Upper lobe of right lung (tissue), 1 donor: ENCODE measurements around the gene ARSB. TPM values are rescaled to one million over a fixed set of nuclear protein-coding genes. Genes with fewer than 3 reads are reported as not detected.
"Not testable (repeated sequence)": the region's sequence is repeated elsewhere in the genome, so short reads cannot be mapped to it uniquely, and the experiment has no call there.

Experiments used
- ATAC-seq: fragments of 200-7000 bp; cut with Tn5 transposase; one replicate; pipeline ENCODE4 v1.9.1; 2020; ENCODE audit warnings: mild to moderate bottlenecking, moderate library complexity
- DNase-seq: peaks from one replicate; pipeline ENCODE4 v3.0.0-alpha.2; 2020
- H3K27ac ChIP-seq: fragments of 200-600 bp; one replicate; pipeline ENCODE4 v1.8.0; 2022
- H3K27me3 ChIP-seq: fragments of 200-600 bp; one replicate; pipeline ENCODE4 v1.8.0; 2022; ENCODE audit warnings: mild to moderate bottlenecking
- H3K36me3 ChIP-seq: fragments of 200-600 bp; one replicate; pipeline ENCODE4 v1.8.0; 2022
- H3K4me1 ChIP-seq: fragments of 200-600 bp; one replicate; pipeline ENCODE4 v1.8.0; 2022
- H3K4me3 ChIP-seq: fragments of 200-600 bp; one replicate; pipeline ENCODE4 v1.8.0; 2022; ENCODE audit warnings: mild to moderate bottlenecking
- H3K9me3 ChIP-seq: fragments of 200-600 bp; one replicate; pipeline ENCODE4 v1.8.0; 2022
- intact Hi-C: fragments of 100-400 bp; cut with DNase I; formaldehyde crosslinking; loops from one replicate; pipeline ENCODE4 v1.11.0; 2022
- total RNA-seq: library from RNA; stranded (reverse); fragmentation: NEBNext Ultra II Directional; extraction: Animal tissue kit (Norgen Biotek cat#: 25700); gene quantifications from one replicate; pipeline ENCODE4 v1.2.1, GENCODE V29; 2021
- TF ChIP-seq, protein P1 (sequence below): fragments of 200-600 bp; IDR thresholded peaks from one replicate; pipeline ENCODE4 v1.8.0; 2022; ENCODE audit warnings: antibody characterized with exemption
- donor health status: DM: no; HTN: yes; CAD: no; lungs with severe emphysema.

The ARSB gene
- total RNA-seq, 1 donor from 2014 or later = 15.8 TPM

DNA sequence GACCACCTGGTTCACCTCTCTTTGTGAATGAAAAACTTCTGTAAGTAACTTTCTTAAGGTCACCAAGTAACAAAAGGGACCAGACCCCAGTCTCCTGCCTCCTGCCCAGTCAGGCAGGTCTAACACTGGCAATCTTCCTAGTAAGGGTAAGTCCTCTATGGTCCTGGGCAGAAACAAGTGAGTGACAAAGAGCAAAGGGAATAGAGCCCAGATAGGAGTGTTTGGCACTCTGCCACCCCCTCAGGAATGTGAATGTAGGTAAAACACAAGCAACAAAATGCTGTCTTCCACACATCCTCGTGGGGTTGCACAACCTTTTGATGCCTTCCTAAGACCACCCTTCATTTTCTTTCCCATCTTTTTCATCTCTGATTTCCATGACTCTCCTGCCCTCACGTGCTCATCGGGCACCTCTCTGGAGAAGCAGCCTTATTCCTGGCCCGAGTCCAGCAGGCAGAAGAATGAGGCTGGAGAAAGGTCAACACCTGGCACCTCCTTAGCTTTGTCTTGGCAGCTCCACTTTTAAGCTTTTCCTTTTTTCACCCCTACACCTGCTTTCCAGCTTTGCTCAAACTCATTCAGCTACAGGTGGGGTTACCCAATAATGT lies 246.3 kb downstream of the ARSB start:
- Histone ChIP-seq H3K4me1 (no peaks in the 10 kb centered on the region), H3K9me3 (no peaks in the 10 kb centered on the region), H3K4me3 (no peak overlapping the region), H3K36me3 (no peaks in the 10 kb centered on the region), H3K27me3 (no peaks in the 10 kb centered on the region), H3K27ac (no peak overlapping the region)
- DNase-seq (no peak), ATAC-seq (peak; percentile 25)
- intact Hi-C loops = no loop called here
- TF ChIP-seq, protein P1, sequence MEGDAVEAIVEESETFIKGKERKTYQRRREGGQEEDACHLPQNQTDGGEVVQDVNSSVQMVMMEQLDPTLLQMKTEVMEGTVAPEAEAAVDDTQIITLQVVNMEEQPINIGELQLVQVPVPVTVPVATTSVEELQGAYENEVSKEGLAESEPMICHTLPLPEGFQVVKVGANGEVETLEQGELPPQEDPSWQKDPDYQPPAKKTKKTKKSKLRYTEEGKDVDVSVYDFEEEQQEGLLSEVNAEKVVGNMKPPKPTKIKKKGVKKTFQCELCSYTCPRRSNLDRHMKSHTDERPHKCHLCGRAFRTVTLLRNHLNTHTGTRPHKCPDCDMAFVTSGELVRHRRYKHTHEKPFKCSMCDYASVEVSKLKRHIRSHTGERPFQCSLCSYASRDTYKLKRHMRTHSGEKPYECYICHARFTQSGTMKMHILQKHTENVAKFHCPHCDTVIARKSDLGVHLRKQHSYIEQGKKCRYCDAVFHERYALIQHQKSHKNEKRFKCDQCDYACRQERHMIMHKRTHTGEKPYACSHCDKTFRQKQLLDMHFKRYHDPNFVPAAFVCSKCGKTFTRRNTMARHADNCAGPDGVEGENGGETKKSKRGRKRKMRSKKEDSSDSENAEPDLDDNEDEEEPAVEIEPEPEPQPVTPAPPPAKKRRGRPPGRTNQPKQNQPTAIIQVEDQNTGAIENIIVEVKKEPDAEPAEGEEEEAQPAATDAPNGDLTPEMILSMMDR = no peak

DNA sequence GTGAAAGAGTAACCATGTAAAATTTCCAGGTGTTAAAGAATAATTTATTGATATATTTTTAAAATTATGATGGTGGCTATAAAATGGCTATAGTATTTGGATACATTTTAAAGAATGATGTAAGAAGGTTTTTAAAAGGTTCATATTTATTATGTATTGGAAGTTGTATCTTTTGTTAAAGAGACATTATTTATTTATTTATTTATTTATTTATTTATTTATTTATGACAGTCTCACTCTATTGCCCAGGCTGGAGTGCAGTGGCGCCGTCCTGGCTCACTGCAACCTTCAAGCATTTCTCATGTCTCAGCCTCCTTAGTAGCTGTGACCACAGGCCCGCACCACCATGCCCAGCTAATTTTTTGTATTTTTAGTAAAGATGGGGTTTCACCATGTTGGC lies 247.0 kb downstream of the ARSB start:
- H3K4me1 ChIP-seq = no peaks in the 10 kb centered on the region
- H3K4me3 ChIP-seq = no peak overlapping the region
- no peaks in the 10 kb centered on the region for H3K27me3 ChIP-seq
- TF ChIP-seq, protein P1 = no peak
- H3K36me3 ChIP-seq = no peaks in the 10 kb centered on the region
- no peak overlapping the region for H3K27ac ChIP-seq
- no peaks in the 10 kb centered on the region for H3K9me3 ChIP-seq
- DNase-seq (no peak), ATAC-seq (no peak)
- intact Hi-C loops = no loop called here

DNA sequence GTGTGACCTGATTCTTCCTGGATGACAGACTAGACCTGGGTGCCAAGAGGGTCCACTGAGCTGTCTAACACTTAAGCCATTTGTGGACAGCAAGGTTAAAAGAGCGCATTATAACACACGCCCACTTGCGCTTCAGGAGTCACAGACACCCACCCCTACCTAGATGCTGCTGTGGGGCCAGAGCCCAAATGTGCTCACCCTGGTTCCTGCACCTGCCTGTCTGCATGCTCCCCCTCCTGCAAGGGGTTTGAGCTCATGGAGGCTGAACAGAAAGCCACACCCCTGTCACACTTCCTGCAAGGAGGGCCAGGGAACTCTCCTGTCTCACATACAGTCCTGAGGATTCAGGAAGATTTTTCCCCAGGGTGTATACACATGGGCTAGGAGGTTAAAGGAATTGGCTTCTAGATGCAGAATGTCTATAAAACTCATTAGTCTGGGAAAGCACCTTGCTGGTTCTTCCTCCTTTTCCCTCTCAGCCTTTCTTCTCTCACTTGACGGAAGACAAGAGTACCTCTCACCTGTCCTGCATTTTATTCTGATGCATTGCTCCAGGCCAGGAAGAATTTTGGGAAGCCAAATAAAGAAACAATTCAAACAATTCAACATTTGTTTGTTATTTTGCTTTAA lies 249.2 kb downstream of the ARSB start:
- ATAC-seq (no peak), DNase-seq (no peak)
- H3K9me3 ChIP-seq = no peaks in the 10 kb centered on the region
- intact Hi-C loops = no loop called here
- H3K4me1 ChIP-seq = no peaks in the 10 kb centered on the region
- H3K27ac ChIP-seq = no peak overlapping the region
- TF ChIP-seq, protein P1 = no peak
- H3K36me3 ChIP-seq = no peaks in the 10 kb centered on the region
- H3K4me3 ChIP-seq = no peak overlapping the region
- no peaks in the 10 kb centered on the region for H3K27me3 ChIP-seq

DNA sequence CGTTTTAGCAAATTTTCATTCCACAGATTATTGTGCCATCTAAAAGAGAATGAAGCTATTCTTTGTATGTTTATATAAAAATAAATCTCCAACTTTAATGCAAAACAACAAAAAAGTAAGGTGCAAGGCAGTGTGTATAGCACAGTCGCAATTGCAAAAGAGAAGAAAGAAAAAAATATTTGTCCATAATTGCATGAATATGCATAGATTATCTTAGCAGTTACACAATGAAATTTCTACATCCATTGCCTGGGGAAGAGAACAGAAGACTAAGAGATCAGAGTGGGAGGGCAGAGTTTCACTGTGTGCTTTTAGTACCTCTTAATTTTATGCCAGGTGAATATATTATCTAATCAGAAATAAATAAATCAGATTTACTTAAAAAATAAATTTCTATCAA lies 250.2 kb downstream of the ARSB start:
- intact Hi-C loops = no loop called here
- no peak for ATAC-seq
- DNase-seq = no peak
- H3K4me1 ChIP-seq = no peaks in the 10 kb centered on the region
- no peaks in the 10 kb centered on the region for H3K36me3 ChIP-seq
- H3K27ac ChIP-seq = no peak overlapping the region
- H3K27me3 ChIP-seq = no peaks in the 10 kb centered on the region
- no peaks in the 10 kb centered on the region for H3K9me3 ChIP-seq
- TF ChIP-seq, protein P1 = no peak
- H3K4me3 ChIP-seq = no peak overlapping the region

DNA sequence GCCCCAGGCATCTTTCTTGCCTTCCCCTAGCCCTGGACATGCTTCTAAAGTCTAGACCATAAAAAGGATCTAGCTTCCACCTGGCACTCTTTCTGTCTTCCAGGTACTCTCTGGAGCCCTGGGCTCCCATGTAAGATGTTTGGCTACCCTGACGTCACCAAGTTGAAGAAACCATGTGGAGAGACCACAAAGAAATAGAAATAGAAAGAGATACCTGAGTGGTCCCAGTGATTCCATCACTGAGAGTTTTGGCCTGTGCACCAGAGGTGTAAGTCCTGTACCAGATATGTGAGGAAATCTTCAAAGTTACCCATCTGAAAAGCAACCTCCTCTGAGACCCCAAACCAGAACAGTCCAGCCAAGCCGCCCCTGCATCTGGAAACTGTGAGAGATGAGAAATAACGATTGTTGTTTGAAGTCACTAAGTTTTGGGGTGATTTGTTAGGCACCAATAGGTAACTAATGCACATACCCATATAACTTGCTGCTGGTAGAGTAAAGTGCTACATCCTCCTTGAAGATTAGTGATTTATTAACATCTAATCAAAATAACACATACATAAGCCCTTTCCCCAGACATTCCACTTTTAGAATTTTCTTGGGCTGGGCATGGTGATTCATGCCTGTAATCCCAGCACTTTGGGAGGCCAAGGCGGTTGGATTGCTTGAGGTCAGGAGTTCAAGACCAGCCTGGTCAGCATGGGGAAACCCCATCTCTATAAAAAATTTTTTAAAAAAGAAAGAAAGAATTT lies 250.8 kb downstream of the ARSB start:
- Histone ChIP-seq H3K27ac (no peak overlapping the region), H3K4me3 (no peak overlapping the region), H3K36me3 (no peaks in the 10 kb centered on the region), H3K4me1 (no peaks in the 10 kb centered on the region), H3K9me3 (no peaks in the 10 kb centered on the region), H3K27me3 (no peaks in the 10 kb centered on the region)
- DNase-seq (no peak), ATAC-seq (no peak)
- intact Hi-C loops = no loop called here
- TF ChIP-seq, protein P1 = no peak

DNA sequence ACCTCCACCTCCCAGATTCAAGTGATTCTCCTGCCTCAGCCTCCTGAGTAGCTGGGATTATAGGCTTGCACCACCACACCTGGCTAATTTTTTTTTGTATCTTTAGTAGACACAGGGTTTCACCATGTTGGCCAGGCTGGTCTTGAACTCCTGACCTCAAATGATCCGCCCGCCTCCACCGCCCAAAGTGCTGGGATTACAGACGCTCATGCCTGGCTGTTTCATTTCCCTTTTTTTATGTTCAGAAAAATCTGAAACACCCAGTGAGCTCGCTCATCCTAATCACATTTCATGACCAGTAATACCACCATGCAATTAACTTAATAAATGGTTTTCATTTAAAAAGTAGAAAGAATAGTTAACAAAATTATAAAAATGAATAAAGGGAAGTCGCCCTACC lies 252.4 kb downstream of the ARSB start:
- H3K4me3 ChIP-seq, H3K27me3 ChIP-seq, intact Hi-C loops, DNase-seq, H3K36me3 ChIP-seq, H3K9me3 ChIP-seq, H3K27ac ChIP-seq, ATAC-seq, H3K4me1 ChIP-seq: not testable (repeated sequence)
